ENCODE data around the gene C4orf46.

C4orf46 gene

DNA sequence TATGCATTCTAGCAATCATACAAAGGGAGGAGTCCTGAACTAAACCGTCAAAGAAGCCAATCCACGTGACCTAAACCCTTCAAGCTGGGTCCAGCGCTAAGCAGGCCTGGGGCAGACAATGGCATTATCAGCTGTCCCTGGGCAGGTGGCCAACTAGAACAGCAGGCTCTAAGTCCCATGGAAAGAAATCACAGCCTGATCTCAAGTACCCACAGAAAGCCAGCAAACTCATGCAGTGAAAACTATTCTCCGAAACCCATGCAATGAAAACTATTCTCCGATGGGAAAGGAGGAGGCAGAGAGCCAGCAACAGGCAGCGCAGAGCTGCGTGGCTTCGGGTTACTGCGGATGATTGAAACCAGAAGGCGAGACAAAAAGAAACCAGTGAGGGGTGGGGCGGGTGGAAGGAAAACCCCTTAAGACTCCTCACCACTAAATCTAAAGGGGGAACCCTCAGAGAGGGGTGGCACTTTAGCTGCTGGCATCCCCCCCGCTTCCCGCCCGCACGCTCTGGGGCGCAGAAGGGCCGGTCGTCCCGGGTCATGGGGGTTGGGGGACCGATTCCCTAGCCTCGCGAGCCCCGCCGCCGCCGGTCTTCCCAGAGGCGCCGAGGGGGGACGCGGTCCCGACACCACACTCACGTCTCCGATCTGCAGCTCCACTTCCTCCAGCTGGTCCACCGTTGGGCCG is 567 bp downstream of the C4orf46 start:
- no peaks in the 10 kb centered on the region; the same call in 1 of the 2 replicates for H3F3A ChIP-seq (ENCODE audit: low read depth)
- no peaks in the 10 kb centered on the region for H3K27me3 ChIP-seq (ENCODE audit: insufficient read depth, low read length, poor library complexity, severe bottlenecking)
- no peaks in the 10 kb centered on the region for H3K36me3 ChIP-seq (ENCODE audit: insufficient read depth, low read length)
- H3K4me2 ChIP-seq (ENCODE audit: low read depth, low read length, poor library complexity, severe bottlenecking) = peak overlapping the region; percentile 93
- H4K20me1 ChIP-seq (ENCODE audit: insufficient read depth, low read length, poor library complexity, severe bottlenecking) = peaks cover 41% of the 10 kb centered on the region
- no peaks in the 10 kb centered on the region for H3K9me2 ChIP-seq (replicated peaks; ENCODE audit: low read depth, low read length)
- TF ChIP-seq, protein P1, sequence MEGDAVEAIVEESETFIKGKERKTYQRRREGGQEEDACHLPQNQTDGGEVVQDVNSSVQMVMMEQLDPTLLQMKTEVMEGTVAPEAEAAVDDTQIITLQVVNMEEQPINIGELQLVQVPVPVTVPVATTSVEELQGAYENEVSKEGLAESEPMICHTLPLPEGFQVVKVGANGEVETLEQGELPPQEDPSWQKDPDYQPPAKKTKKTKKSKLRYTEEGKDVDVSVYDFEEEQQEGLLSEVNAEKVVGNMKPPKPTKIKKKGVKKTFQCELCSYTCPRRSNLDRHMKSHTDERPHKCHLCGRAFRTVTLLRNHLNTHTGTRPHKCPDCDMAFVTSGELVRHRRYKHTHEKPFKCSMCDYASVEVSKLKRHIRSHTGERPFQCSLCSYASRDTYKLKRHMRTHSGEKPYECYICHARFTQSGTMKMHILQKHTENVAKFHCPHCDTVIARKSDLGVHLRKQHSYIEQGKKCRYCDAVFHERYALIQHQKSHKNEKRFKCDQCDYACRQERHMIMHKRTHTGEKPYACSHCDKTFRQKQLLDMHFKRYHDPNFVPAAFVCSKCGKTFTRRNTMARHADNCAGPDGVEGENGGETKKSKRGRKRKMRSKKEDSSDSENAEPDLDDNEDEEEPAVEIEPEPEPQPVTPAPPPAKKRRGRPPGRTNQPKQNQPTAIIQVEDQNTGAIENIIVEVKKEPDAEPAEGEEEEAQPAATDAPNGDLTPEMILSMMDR (conservative IDR thresholded peaks at IDR 0.05; ENCODE audit: low read length) = no peak
- TF ChIP-seq EZH2phosphoT487 (IDR thresholded peaks at IDR 0.05; ENCODE audit: borderline replicate concordance) = no peak
- peaks cover 54% of the 10 kb centered on the region for H3K79me2 ChIP-seq (ENCODE audit: insufficient read depth, low read length)
- H2AFZ ChIP-seq (ENCODE audit: low read length) = peak overlapping the region; percentile 91
- H3K4me1 ChIP-seq (ENCODE audit: insufficient read depth, low read length, poor library complexity, severe bottlenecking) = peaks cover 39% of the 10 kb centered on the region
- peak overlapping the region; percentile 88 for H3K4me3 ChIP-seq (ENCODE audit: low read length, poor library complexity, severe bottlenecking)
- H3K9me3 ChIP-seq (ENCODE audit: insufficient read depth, low read depth, low read length) = no peaks in the 10 kb centered on the region
- peak overlapping the region; percentile 92 for H3K9ac ChIP-seq (ENCODE audit: low read depth, low read length, poor library complexity, severe bottlenecking)

DNA sequence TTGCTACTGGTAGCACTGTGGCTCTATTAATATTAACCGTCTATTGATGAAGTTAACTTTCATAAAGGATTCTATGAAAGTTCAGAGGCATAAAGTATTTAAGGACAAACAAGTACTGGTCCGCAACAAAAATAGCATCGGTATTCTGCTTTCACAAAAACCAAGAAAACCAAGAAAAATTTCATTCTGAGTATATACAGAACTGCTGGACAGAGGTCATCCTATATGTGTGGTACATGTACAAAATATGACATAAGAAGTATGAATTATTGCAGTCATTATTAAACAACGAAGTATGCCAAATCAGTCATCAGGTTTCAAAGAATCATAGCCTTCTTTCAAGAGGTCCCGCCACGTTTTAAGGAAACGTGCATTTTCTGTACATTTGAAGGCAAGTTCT is 2.4 kb downstream of the C4orf46 start:
- no peak for TF ChIP-seq EZH2phosphoT487 (IDR thresholded peaks at IDR 0.05; ENCODE audit: borderline replicate concordance)
- TF ChIP-seq, protein P1 (conservative IDR thresholded peaks at IDR 0.05; ENCODE audit: low read length) = no peak
- no peaks in the 10 kb centered on the region for H3K9me3 ChIP-seq (ENCODE audit: insufficient read depth, low read depth, low read length)
- H3K4me3 ChIP-seq (ENCODE audit: low read length, poor library complexity, severe bottlenecking) = peak overlapping the region; percentile 88
- no peaks in the 10 kb centered on the region for H3K27me3 ChIP-seq (ENCODE audit: insufficient read depth, low read length, poor library complexity, severe bottlenecking)
- peaks cover 54% of the 10 kb centered on the region for H3K79me2 ChIP-seq (ENCODE audit: insufficient read depth, low read length)
- H4K20me1 ChIP-seq (ENCODE audit: insufficient read depth, low read length, poor library complexity, severe bottlenecking) = peaks cover 41% of the 10 kb centered on the region
- no peaks in the 10 kb centered on the region for H3K9me2 ChIP-seq (replicated peaks; ENCODE audit: low read depth, low read length)
- H3K9ac ChIP-seq (ENCODE audit: low read depth, low read length, poor library complexity, severe bottlenecking) = peak overlapping the region; percentile 9
- peak overlapping the region; percentile 93 for H3K4me2 ChIP-seq (ENCODE audit: low read depth, low read length, poor library complexity, severe bottlenecking)
- no peaks in the 10 kb centered on the region; the same call in 1 of the 2 replicates for H3F3A ChIP-seq (ENCODE audit: low read depth)
- H3K36me3 ChIP-seq (ENCODE audit: insufficient read depth, low read length) = 0 out of 2 replicates have a peak, but pooled peaks cover 5% of the 10 kb centered on the region
- no peak overlapping the region for H2AFZ ChIP-seq (ENCODE audit: low read length)
- peaks cover 39% of the 10 kb centered on the region for H3K4me1 ChIP-seq (ENCODE audit: insufficient read depth, low read length, poor library complexity, severe bottlenecking)

DNA sequence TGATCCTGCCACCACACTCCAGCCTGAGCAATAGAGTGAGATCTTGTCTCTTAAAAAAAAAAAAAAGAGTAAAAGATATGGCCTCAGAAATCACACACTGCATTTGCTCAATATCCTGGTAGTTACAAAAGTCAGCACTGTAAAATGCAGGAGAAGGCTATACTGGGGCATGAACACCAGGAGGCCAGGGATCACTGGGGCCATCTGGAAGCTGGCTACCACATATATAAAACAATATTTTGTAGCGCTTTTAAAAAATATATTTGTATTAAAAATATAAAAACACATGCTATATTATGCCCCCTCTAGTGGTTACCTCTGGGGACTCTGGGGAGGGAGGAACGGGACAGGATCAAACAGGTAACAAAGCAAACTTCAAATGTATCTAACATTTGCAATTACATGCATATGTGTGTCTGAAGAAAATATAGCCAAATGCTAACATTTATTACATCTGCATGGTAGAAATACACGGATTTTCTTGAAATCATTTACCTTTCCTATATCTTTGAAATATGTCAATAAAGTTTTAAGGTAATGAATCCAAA is 4.0 kb downstream of the C4orf46 start:
- Histone ChIP-seq H2AFZ (ENCODE audit: low read length) (no peak overlapping the region), H3K27me3 (ENCODE audit: insufficient read depth, low read length, poor library complexity, severe bottlenecking) (no peaks in the 10 kb centered on the region), H4K20me1 (ENCODE audit: insufficient read depth, low read length, poor library complexity, severe bottlenecking) (peaks cover 41% of the 10 kb centered on the region), H3K9ac (ENCODE audit: low read depth, low read length, poor library complexity, severe bottlenecking) (no peak overlapping the region), H3F3A (ENCODE audit: low read depth) (no peaks in the 10 kb centered on the region; the same call in 1 of the 2 replicates), H3K36me3 (ENCODE audit: insufficient read depth, low read length) (0 out of 2 replicates have a peak, but pooled peaks cover 5% of the 10 kb centered on the region), H3K9me3 (ENCODE audit: insufficient read depth, low read depth, low read length) (no peaks in the 10 kb centered on the region), H3K4me2 (ENCODE audit: low read depth, low read length, poor library complexity, severe bottlenecking) (peak overlapping the region; percentile 93), H3K9me2 (replicated peaks; ENCODE audit: low read depth, low read length) (no peaks in the 10 kb centered on the region), H3K4me1 (ENCODE audit: insufficient read depth, low read length, poor library complexity, severe bottlenecking) (peaks cover 33% of the 10 kb centered on the region), H3K4me3 (ENCODE audit: low read length, poor library complexity, severe bottlenecking) (peak overlapping the region; percentile 88), H3K79me2 (ENCODE audit: insufficient read depth, low read length) (peaks cover 54% of the 10 kb centered on the region)
- TF ChIP-seq EZH2phosphoT487 (IDR thresholded peaks at IDR 0.05; ENCODE audit: borderline replicate concordance) = no peak
- TF ChIP-seq, protein P1 (conservative IDR thresholded peaks at IDR 0.05; ENCODE audit: low read length) = peak; percentile 70

All from Loucy (cell line).